HUDEP-2 (cell line): ENCODE results near the gene VAV2.
"Not testable (repeated sequence)": the region's sequence is repeated elsewhere in the genome, so short reads cannot be mapped to it uniquely, and the experiment has no call there.

Experiments
- DNase-seq, 76 experiments: peaks; one replicate each; lab custom pipeline; 2025; ENCODE audit not compliant: unreplicated experiment in 76 of 76; lab: John Stamatoyannopoulos, UW

Gene VAV2

DNA sequence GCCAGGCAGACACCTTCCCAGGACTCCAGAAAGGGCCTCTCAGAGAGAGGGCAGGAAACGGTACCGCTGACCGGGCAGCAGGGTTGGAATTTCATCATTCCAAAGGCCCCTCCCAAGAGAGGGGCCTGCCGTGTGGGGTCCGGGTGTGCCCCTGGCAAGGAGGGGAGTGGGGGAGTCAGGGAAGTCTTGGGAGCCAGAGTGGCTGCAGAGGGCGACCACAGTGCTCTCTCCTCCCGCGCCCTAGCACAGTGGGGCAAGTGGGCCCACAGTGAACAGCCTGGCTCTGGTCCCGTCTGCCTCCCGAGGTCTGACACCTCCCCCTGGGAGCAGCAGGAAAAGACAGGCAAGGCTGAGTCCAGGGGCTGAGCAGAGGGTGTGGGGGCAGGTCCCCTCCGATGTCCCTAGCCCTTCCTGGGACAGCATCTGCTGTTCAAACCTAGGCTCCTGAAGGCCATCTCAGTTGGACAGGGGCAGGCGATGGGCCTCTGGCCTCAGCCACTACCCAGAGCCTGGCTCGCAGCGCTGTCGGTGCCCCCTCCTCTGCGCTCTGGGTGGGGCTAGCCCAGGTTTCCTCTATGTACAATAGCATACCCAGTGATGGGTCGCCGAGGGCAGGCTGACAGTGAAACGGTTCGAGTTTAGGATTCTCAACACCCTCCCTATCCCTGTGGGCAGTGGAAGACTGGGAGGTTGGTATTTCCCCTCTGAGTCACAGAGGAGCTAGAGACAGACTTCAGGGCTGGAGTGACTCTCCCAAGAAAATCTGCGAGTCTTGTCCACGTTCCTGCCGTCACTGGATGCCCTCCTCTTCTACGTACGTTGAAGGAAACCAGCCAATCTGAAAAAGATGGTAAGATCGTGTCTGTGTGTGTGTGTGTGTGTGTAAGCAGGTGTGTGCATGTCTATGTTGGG is 228.6 kb downstream of the VAV2 start:
- no peak for DNase-seq

DNA sequence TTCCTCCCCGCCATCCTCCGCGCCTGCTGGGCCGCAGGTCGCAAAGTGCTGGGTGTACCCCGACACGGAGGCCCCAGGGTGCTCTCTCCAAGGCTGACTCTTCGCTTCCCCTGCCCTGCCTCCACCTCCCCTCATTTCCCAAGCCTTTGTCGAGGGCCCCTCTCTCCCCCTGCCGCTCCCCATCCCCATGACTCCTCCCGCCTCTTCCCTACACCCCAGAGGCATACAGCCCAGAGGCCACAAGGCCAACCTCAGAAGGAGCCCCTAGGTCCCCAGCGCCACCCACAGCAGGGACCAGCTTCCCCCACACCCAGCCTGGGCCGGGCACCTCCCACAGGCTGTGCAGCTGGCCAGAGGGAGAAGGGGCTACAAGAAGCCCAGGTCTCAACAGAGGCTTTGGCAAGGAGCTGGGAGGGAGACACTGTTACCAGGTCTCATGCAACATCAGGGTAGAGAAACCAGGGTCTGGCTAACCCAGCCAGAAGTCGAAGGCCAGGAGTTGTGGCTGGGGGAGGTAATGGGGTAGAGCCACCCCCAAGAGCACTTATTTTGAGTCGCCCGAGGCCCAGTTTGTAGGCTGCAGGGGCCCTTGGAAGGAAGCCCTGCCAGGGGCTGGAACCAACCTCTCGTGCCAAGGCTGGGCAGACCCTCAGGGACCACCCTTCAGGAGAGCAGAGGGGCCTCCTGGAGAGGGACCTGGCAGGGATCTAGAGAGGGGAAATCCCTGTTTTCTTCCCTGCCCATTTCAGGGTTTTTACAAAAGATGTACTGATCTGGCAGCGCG is 229.4 kb downstream of the VAV2 start:
- no peak for DNase-seq

DNA sequence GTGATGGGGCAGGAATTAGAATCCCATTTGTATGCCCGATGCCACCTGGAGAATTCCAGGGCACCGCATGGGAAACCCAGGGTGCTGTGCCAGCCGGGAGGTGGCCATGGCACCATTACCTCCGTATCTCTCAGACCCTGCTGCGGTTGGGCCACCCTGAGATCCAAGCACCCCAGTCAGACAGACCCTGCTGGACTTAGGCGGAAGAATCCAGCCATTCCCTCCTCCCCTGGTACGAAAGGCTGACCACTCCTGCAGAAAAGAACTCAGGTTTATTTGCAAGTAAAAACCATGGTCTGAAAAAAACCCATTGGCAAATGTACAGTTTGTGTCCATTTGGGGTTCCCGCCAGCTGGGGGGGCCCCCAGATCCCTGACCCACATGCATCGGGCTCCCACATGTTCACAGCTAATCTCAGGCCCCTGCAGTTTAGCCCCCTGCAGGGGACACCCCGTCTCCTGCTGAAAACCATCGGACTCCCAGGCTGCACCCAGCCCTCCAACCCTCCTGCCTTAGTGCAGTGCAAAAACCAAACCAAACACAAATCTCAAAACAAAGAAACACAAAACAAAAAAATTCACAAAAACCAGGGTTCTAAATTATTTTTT is 230.4 kb downstream of the VAV2 start:
- no peak for DNase-seq

DNA sequence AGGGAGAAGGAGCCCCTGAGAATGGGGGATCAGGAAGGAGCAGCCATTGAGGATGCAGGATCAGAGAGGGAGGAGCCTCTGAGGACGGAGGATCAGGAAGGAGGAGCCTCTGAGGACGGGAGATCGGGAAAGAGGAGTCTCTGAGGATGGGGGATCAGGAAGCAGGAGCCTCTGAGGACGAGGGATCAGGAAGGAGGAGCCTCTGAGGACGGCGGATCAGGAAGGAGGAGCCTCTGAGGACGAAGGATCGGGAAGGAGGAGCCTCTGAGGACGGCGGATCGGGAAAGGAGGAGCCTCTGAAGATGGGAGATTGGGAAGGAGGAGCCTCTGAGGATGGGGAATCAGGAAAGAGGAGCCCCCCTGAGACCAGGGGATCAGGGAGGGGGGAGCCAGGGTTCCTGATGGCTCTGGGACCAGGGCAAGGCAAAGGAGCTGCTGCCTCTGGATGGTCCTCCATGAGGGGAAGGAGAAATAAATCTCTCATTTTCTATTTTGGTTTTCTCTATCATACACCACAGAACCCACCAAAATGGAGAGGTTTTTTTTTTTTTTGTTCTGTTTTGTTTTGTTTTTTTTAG is 231.3 kb downstream of the VAV2 start:
- DNase-seq, result no peak

DNA sequence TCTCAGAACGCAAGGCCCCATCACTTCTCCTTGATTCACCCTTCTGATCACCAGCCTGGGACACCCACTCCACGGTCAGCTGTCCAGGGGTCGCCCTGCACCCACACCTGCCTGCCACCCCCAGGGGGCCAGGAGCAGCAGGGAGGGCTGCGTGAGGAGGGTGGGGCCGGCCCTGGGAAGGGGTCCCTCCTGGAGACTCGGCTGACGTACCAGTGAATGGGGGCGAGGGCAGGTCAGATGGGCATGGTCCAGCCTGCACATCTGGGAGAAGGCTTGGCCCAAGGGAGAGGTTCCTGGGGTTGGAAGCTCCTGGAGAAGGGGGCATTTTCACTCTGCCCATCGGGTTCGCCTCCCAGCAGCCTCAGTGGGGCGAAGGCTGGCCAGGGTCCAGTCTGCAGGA is 232.2 kb downstream of the VAV2 start:
- no peak for DNase-seq

DNA sequence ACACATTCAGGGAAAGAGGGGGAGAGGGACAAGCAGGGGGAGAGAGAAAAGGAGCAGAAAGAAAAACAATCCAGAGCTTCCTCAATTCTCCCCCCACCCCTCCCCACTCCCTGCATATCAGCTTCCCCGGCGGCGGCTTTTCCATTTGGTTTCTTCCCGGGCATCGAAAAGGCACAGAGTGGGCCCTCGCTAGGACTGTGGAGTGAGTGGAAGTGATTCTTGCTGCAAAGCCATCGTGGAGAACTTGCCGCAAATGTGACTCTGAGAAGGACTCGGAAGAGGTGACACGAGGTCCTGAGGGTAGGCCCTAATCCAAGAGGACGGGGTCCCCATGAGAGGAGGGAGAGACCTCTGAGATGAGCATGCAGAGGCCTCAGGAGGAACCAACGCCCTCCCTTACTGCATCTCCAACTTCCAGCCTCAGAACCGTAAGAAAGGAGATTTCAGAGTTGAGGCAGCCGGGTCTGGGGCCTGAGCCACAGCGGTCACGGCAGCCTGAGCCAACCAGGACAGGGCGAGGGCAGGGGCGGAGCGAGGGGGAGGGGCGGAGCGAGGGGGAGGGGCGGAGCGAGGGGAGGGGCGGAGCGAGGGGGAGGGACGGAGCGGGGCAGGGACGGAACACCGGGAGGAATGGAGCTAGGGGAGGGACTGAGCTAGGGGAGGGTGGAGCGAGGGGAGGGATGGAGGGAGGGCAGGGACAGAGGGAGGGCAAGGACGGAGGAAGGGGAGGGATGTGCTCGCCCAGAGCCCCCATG is 232.8 kb downstream of the VAV2 start:
- DNase-seq, result no peak

DNA sequence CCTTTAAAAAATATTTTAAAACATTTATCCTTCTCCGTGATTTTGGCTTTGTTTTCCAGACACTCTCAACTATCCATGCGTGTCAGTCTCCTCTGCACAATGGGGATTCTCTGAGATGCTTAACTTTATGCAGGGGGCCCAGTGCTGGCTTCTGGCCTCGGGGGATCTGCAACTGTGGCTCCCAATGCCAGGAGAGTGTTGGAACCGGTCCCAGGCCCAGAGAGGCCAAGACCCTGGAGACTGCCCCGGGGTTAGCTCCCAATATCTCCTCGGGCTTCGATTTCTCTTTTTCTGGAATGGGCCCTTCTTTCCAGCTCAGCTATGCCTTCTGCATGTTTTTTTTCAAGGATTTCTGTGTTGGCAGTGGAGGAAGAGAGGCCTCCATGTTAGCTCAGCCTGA is 233.9 kb downstream of the VAV2 start:
- DNase-seq, result no peak

DNA sequence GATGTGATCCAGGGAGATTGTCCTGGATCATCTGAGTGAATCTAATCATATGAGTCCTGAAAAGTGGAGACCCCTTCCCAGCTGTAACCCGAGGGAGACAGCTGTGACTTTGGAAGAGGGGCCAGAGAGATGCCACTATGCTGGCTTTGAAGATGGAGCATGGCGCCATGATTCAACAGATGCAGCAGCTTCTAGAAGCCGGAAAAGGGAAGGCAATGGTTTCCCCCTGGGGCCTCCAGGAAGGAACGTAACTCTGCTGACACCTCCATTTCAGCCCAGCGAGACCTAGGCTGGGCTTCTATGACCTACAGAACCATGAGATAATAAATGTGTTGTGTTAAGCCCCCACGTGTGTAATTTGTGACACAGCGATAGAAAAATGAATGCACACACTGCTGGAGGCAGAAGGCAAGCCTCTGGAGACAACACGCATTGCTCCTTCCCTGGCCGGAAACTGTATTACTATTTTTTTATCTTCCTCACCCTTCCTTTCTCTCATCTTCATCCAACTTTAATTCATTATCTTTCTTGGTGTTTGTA is 237.4 kb downstream of the VAV2 start:
- DNase-seq, result no peak

DNA sequence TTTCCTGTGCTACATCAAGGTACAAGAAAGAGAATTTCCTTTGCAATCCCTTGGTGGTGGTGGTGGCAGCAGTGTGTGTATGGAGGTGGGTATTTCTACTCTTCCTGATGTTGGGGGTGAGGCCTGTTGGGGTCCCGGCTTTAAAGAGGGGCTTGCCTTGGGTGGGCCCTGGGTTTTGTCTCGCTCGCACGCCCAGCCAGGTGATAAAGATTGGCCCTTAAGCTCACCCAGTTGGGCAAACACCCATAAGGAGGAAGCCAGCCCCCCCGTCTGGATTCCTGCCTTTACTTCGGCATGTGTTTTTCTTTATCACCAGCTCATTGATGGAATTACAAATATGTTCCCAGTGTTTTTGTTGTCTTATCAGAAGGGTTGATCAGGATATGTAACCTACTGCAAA is 237.9 kb downstream of the VAV2 start:
- no peak for DNase-seq

DNA sequence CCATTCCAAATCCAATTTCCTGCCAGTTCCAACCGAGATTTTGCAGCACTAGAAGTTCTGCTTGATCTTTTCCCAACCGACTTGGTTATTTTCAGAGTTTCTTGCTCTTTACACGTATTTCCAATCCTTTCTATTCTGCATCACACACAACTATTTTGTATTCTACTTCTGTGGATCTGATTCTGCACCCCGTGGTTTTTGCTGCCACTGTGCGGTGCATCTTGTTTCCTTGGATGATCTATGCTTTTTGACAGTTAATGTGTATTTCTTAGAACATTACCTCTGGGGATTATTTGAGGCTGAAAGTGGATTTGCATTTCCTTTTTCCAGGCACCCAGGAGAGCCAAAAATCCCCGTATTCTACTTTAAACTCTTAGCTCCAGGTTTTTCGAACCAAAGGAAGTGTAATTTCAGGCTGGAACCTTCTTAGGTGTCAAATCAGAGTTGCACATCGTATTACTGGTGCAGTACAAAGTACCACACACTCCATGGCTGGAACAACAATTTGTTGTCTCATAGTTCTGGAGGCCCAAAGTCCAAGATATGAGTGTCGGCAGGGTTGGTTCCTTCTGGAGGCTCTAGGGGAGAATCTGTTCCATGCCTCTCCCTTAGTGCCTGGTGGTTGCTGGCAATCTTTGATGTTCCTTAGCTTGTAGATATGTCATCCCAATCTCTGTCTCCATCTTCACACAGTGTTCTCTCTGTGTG is 239.2 kb downstream of the VAV2 start:
- DNase-seq, result no peak

DNA sequence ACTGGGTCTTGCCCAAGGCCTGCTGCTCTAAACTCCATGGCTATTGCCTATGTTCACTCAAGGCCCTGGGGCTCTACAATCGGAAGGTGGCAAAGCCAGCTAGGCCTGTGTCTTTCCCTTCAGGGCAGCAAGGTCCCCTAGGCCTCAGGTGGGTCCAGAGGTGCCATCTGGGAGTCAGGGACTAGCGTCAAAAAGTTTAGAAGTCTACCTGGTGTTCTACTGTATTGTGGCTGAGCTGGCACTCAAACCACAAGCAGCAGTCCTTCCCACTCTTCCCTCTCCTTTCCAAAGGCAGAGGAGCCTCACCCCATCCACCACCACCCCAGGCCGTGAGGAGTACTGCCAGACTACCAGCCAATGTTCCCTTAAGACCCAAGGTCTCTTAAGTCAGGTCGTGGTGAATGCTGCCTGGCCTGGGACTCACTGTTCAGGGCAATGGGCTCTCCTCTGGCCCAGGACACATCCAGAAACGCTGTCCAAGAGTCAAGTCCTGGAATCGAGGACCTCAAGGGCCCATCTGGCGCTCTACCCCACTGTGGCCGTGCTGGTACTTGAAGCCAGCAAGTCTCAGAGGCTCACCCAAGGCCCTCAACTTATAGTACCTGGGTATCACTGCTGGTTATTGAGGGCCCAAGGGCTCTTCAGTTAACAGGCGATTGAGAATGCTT is 241.0 kb downstream of the VAV2 start:
- no peak for DNase-seq

DNA sequence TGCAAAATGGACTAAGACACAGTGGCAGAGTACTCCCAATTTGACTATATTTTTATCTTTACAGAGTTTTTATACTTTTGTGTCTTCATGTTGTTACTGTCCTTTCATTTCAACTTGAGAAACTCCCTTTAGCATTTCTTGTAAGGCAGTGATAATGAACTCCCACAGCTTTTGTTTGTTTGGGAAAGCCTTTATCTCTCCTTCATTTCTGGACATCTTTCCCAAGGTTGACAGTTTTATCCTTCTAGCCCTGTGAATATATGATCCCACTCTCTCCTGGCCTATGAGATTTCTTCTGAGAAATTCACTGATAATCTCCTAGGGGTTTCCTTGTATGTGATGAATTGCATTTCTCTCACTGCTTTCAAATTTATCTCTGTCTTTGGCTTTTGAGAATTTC is 244.8 kb downstream of the VAV2 start:
- DNase-seq, result no peak

DNA sequence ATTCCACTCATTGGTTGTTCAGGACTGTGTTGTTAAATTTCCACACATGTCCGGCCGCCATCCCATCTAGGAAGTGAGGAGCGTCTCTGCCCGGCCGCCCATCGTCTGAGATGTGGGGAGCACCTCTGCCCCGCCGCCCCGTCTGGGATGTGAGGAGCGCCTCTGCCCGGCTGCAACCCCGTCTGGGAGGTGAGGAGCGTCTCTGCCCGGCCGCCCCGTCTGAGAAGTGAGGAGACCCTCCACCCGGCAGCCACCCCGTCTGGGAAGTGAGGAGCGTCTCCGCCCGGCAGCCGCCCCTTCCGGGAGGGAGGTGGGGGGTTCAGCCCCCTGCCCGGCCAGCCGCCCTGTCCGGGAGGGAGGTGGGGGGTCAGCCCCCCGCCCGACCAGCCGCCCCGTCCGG is 247.6 kb downstream of the VAV2 start:
- DNase-seq, result not testable (repeated sequence)

DNA sequence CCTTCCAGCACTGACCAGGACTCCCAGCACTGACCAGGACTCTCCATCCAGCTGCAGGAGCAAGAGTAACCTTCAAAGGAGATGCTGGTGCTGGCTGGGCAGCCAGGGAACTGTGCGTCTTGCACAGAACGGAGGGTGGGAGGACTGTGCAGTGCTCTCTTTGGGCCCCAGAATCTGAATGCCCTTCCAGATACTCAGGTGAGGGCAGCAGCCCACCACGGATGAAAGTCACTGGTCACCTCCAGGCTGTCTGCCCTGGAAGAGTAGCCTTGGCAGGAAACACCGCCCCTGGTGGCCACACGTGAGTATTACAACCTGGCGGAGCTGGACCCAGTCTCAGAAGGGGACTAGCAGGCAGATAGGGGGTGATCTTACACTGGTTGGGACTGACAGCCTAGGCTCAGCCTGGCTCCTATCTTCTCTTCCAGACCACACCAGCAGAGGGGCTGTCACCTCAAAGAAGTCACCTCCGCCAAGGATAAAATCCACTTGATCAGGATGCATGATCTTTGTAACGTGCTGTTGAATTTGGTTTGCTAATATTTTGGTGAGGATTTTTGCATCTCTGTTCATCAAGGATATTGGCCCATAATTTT is 249.2 kb downstream of the VAV2 start:
- peak in 63 of 76 experiments; percentile 5 to 75 (median 44) for DNase-seq

DNA sequence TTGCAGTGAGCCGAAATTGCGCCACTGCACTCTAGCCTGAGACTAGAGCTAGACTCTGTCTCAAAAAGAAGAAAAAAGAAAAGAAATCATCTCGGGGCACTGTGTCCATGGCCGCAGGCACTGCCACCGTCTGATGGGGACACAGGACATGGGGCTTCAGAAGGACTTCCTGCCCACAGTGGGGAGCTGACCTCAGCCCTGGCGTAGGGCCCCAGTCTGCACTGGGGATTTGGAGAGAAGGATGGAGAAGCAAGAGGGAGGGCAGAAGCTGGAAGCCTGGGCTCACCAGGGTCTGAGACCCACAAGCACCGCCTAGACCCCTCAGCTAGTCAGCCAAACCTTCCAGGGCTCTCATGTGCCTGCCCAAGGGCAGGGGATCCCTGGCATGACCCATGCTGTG is 249.9 kb downstream of the VAV2 start:
- no peak for DNase-seq

DNA sequence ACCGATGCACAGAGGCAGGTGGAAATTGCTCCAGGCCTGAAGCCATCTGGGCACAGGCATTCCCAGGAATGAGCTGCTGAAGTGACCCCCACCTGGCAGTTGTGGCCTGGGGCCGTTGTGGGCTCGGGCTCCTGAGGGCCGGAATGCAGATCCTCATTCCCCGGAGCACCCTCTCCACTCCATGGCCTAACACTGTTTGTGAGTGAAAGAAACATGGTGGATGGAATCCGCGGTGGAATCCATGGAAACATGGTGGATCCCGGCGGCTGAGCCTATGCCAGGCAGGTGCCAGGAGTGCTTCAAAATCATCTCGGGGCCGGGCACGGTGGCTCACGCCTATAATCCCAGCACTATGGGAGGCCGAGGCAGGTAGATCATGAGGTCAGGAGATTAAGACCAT is 250.4 kb downstream of the VAV2 start:
- no peak for DNase-seq

DNA sequence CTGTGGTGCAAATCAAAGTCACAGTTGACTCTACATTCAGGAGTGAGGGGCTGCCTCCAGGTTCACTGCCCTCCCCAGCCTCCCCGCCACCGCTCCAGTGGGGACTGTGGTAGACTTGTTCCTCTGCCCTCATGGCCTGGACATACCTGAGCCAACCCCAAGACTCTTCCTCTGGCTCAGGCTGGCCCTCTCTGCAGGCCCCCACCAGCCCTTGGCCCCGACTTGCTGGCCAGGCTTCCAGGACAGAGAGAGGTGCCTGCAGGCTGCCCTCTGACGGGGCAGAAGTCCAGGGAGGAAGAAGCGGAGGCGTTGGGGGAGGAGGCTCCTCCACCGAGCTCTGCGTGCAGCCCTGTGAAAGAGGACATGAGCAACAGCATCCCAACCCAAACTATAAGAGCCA is 251.2 kb downstream of the VAV2 start:
- DNase-seq, result no peak

DNA sequence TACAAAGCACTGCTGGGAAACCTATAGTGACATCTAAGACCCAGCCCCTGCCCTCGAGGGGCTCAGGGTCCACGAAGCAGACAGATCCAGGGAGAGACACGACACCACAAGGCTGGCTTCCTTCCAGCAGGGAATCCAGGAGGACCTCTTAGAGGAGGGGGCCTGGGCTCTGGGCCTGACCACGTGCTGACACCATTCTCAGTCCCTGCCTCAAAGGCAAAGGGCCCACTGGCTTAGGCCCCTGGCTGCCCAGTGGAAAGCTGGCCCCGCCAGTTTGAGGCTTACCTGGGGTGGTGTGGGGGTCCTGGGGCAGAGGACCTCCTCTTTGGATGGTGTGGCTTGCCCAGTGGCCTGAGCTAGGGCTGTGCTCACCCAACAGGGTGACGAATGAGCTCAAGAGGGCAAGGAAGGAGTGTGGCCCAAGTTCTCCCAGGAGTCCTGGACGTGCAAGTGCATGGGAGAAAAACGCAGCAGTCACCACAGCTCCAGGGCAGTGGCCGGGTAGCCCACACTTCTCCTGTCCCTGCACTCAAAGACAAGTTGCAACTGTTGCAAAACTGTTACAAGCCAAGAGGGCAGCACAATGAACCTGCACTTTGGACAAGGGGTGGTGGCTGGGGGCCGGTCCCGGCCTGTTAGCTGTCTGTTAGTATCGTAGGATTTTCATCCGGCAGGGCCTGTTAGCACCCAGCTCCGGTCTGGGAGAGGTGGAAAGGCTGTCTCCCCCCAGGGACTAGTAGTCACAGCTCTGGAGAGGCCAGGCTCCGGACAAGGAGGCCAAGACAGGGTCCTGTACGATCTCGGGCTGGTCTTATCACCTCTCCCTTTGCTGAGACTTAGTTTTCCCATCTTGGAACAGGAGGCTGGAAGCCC is 252.5 kb downstream of the VAV2 start:
- no peak for DNase-seq
